Measurements from ENCODE around the gene HIGD1A. TPM values are rescaled to one million over a fixed set of nuclear protein-coding genes. Genes with fewer than 3 reads are reported as not detected.

Gene HIGD1A
- total RNA-seq, 1 donor from 2014 or later, result 90.1 TPM

DNA sequence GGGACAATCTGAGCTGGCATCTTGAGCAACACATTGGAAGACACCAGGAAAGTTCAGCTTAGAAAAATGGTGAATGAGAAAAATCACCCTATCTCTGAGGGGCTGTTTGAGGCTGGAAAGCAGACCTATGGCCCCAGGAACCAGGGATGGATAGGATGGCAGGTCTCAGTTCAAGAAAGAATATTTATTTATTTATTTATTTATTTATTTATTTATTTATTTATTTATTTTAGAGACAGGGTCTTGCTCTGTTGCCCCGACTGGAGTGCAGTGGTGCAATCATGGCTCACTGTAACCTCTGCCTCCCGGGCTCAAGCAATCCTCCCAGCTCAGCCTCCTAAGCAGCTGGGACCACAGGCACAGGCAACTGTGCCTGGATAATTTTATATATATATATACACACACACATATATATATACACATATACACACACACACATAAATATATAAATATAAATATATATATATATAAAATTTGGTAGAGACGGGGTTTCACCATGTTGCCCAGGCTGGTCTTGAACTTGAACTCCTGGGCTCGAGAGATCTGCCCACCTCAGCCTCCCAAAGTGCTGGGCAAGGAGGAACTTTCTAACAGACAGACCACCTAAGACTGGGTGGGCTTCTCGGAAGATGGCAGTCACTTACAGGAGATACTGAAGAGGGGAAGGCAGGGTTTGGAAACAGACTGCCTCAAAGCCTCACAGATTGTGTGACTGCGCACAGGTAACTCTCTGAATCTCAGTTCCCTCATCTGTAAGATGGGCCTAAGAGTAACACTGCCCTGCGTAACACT is 60.9 kb downstream of the HIGD1A start:
- no peak overlapping the region for H3K4me3 Mint-ChIP-seq
- H3K4me1 Mint-ChIP-seq (ENCODE audit: low read depth), result peaks cover 26% of the 10 kb centered on the region
- no peak overlapping the region for H3K27ac Mint-ChIP-seq
- no peaks in the 10 kb centered on the region for H3K27me3 Mint-ChIP-seq (ENCODE audit: insufficient read depth)
- intact Hi-C loops (cut with micrococcal nuclease), result loop anchor here (5.0 kb wide), 1 partner anchor 91 kb away; the partner anchor contains the start of gene ZBTB47
- H3K9me3 Mint-ChIP-seq, result no peaks in the 10 kb centered on the region
- DNase-seq (ENCODE audit: low spot score), result no peak
- no peaks in the 10 kb centered on the region for H3K36me3 Mint-ChIP-seq (ENCODE audit: low read depth)

DNA sequence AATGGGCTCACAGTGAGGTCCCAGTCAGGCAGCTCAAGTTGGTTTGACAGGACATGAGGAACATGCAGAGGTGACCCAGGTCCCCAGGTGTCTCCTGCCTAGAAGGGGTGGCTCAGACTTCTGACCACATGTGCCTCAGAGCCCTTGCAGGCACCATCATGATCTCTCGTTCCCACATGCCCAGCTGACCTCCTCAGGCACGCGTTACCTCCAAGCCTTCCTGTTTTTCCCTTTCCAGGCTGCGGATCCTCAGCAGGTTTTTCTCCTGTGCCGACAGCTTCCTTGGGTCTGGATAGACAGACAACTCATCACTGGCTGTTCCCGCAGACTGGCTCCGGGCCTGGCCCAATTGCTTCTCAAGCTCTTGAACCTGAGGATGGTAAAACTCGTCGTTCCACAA is 61.6 kb downstream of the HIGD1A start:
- intact Hi-C loops (cut with micrococcal nuclease), result loop anchor here (5.0 kb wide), 1 partner anchor 90 kb away; the partner anchor contains the start of gene ZBTB47
- H3K27ac Mint-ChIP-seq, result no peak overlapping the region
- no peak for DNase-seq (ENCODE audit: low spot score)
- H3K9me3 Mint-ChIP-seq, result no peaks in the 10 kb centered on the region
- no peak overlapping the region for H3K4me3 Mint-ChIP-seq
- peaks cover 19% of the 10 kb centered on the region for H3K4me1 Mint-ChIP-seq (ENCODE audit: low read depth)
- H3K27me3 Mint-ChIP-seq (ENCODE audit: insufficient read depth), result no peaks in the 10 kb centered on the region
- H3K36me3 Mint-ChIP-seq (ENCODE audit: low read depth), result no peaks in the 10 kb centered on the region

DNA sequence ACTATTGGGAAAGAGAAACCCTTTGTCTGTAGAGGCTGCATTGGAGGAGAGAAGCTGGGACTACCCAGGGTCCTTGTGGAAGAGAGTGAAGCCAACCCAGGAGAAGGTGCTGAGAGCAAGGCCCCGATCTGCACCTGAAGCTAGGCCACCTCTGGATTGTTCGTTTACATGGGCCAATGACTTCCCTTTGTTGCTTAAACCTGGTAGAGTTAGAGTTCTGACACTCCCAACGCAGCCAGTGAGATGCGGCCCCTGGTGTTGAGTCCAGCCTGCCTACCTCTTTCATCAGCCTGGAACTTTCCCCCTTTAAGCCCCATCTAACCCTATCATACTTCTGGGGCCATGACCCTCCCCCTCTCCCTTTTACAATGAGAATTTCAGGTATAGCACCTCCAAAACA is 62.0 kb downstream of the HIGD1A start:
- no peak for DNase-seq (ENCODE audit: low spot score)
- no peaks in the 10 kb centered on the region for H3K9me3 Mint-ChIP-seq
- H3K4me3 Mint-ChIP-seq, result no peak overlapping the region
- H3K36me3 Mint-ChIP-seq (ENCODE audit: low read depth), result no peaks in the 10 kb centered on the region
- H3K27me3 Mint-ChIP-seq (ENCODE audit: insufficient read depth), result peaks cover 2% of the 10 kb centered on the region
- intact Hi-C loops (cut with micrococcal nuclease), result loop anchor here (5.0 kb wide), 1 partner anchor 90 kb away; the partner anchor contains the start of gene ZBTB47
- H3K27ac Mint-ChIP-seq, result no peak overlapping the region
- H3K4me1 Mint-ChIP-seq (ENCODE audit: low read depth), result peaks cover 15% of the 10 kb centered on the region

DNA sequence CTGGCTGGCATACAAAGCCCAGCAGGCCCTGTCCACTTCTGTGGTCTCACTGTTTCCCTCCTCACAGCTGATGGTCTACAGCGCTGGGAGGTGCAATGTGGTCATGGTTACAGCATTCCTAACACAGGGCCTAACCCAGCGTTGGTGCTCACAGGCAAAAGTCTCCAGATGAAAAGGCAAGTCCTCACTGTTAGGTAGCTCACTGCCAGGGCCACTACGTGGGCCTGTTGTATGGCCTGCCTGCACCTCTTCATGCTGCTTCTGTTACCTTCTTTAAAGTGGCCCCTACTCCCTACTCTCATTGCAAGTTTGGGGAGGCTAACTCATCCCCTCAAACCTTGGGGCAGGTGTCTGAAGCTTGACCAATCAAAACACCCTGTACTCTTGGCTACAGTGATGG is 62.5 kb downstream of the HIGD1A start:
- Mint-ChIP-seq H3K4me1 (ENCODE audit: low read depth) (peaks cover 12% of the 10 kb centered on the region), H3K36me3 (ENCODE audit: low read depth) (no peaks in the 10 kb centered on the region), H3K4me3 (no peak overlapping the region), H3K27me3 (ENCODE audit: insufficient read depth) (peaks cover 2% of the 10 kb centered on the region), H3K9me3 (no peaks in the 10 kb centered on the region), H3K27ac (no peak overlapping the region)
- intact Hi-C loops (cut with micrococcal nuclease), result loop anchor here (5.0 kb wide), 1 partner anchor 89 kb away; the partner anchor contains the start of gene ZBTB47
- no peak for DNase-seq (ENCODE audit: low spot score)

DNA sequence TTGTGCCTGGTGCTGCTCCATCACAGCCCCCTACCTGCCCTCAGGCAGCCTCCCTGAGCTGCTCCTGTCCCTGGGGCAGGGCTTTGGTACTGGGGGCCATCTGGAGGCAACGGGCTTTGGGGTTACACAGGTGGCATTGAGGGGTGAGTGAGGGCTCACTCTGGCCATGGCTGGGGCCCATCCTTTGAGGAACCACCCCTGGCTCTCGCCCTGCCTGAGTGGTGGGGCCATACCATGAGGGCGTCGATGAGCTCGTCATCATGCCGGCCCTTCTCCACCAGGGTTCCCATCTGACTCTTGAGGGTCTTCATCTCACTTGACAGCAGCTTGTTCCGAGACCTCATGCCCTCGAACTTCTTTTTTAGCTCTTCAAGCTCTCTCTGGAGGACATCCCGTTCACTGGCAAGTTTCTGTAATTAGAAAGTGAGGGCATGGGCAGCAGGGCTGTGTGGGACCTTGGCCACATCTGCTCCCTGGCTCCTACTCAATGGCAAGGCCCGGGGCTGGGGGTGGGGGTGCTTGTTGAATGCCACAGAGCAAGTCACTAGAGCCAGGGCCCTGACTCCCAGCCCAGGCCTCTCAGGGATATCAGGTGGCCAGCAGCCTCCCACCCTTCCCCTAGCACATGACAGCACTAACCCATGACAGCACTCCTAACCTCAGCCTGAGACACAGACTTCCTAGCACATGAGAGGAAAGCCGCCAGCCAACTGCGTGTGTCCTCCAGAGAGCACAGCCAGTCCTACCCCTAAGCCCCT is 64.7 kb downstream of the HIGD1A start:
- Mint-ChIP-seq H3K27me3 (ENCODE audit: insufficient read depth) (peaks cover 2% of the 10 kb centered on the region), H3K4me1 (ENCODE audit: low read depth) (peaks cover 6% of the 10 kb centered on the region)

DNA sequence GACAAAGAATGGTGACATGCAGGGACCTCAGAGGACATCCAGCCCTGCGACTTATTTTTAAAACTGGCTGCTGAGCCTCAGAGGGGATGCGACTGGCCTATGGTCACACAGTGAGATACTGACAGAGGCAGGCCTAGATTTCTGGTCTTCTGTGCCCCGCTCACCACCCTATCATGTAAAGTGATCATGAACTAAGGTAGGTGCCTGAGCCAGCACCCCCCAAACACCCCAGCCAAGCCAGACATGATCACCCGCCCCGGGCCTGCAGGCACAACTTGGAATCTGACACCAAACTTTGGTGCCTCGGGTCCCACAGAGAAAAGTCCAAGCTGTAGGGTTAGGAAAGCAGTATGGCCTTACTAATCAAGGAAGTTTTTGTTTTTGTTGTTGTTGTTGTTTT is 67.8 kb downstream of the HIGD1A start:
- H3K27ac Mint-ChIP-seq, result no peak overlapping the region
- no peak for DNase-seq (ENCODE audit: low spot score)
- H3K4me1 Mint-ChIP-seq (ENCODE audit: low read depth), result no peaks in the 10 kb centered on the region
- no peaks in the 10 kb centered on the region for H3K36me3 Mint-ChIP-seq (ENCODE audit: low read depth)
- H3K4me3 Mint-ChIP-seq, result no peak overlapping the region
- no peaks in the 10 kb centered on the region for H3K9me3 Mint-ChIP-seq
- intact Hi-C loops (cut with micrococcal nuclease), result no loop called here
- peaks cover 5% of the 10 kb centered on the region for H3K27me3 Mint-ChIP-seq (ENCODE audit: insufficient read depth)

More for the DNA sequence above, 64.7 kb downstream of the HIGD1A start:
- no peak overlapping the region for H3K27ac Mint-ChIP-seq
- no peak overlapping the region for H3K4me3 Mint-ChIP-seq
- no peaks in the 10 kb centered on the region for H3K36me3 Mint-ChIP-seq (ENCODE audit: low read depth)
- no peaks in the 10 kb centered on the region for H3K9me3 Mint-ChIP-seq
- intact Hi-C loops (cut with micrococcal nuclease), result loop anchor here (5.0 kb wide), 1 partner anchor 87 kb away; the partner anchor contains the start of gene ZBTB47
- DNase-seq (ENCODE audit: low spot score), result no peak

DNA sequence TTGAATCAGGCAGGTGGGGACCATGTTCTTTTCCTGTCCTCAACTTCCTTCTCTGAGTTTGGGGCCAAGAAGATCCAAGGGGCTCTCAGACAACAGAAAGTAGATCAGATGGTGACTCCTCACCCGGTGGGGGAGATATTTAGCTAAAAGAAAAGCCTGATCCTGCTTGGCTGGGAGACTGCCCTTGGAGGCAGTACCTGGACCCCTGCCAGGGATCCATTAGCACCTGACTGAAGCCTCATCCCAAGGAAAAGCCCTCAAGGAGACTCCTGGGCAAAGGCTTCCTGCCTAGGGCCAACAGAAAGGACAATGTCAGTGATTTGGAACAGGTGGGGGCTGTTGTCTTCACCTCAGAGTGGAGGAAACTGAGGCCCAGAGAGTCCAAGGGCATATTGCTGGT is 68.2 kb downstream of the HIGD1A start:
- no peaks in the 10 kb centered on the region for H3K4me1 Mint-ChIP-seq (ENCODE audit: low read depth)
- no peak overlapping the region for H3K4me3 Mint-ChIP-seq
- H3K9me3 Mint-ChIP-seq, result no peaks in the 10 kb centered on the region
- no peak overlapping the region for H3K27ac Mint-ChIP-seq
- peaks cover 5% of the 10 kb centered on the region for H3K27me3 Mint-ChIP-seq (ENCODE audit: insufficient read depth)
- DNase-seq (ENCODE audit: low spot score), result no peak
- intact Hi-C loops (cut with micrococcal nuclease), result no loop called here
- no peaks in the 10 kb centered on the region for H3K36me3 Mint-ChIP-seq (ENCODE audit: low read depth)

DNA sequence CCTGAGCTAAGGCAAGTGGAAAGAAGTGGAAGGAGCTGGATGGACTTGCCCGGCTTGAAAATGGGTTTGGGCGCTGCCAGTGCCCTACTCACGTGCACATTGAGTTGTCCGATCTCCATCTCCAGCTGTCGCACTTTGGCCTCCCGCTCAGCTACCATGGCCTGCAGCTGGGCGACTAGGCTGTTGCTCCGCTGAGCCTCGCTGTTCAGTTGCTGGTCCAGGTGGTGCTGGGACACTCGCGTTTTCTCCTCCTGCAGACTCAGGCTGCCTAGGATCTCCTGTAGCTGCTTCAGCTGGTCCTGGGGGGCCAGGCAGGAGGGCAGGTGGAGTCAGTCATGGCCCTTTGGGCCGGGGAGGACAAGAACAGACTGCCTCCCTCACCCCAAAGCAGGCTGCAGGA is 68.7 kb downstream of the HIGD1A start:
- Mint-ChIP-seq H3K4me3 (no peak overlapping the region), H3K4me1 (ENCODE audit: low read depth) (no peaks in the 10 kb centered on the region), H3K27ac (no peak overlapping the region), H3K27me3 (ENCODE audit: insufficient read depth) (peaks cover 5% of the 10 kb centered on the region), H3K9me3 (no peaks in the 10 kb centered on the region), H3K36me3 (ENCODE audit: low read depth) (no peaks in the 10 kb centered on the region)
- no peak for DNase-seq (ENCODE audit: low spot score)
- intact Hi-C loops (cut with micrococcal nuclease), result no loop called here

DNA sequence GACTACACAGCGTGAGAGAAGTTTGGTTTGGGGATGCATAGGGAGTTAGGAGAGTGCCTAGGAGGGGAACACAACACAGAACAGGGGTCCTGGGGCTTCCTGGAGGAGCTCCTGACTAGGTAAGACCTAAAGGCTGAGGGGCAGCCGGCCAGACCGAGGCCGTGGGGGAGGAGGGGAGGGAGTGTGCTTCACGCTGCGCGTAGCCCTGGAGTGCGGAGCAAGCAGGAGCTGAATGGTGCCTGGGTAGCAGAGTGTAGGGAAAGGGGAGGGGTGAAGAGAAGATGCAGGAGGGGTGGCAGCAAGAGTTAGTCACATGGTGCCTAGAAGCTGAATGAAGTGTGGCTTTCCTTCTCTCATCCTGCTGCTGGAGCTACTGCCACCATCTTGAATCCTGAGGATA is 69.3 kb downstream of the HIGD1A start:
- Mint-ChIP-seq H3K27ac (no peak overlapping the region), H3K36me3 (ENCODE audit: low read depth) (no peaks in the 10 kb centered on the region), H3K4me1 (ENCODE audit: low read depth) (no peaks in the 10 kb centered on the region), H3K4me3 (no peak overlapping the region), H3K27me3 (ENCODE audit: insufficient read depth) (peaks cover 5% of the 10 kb centered on the region), H3K9me3 (no peaks in the 10 kb centered on the region)
- DNase-seq (ENCODE audit: low spot score), result no peak
- intact Hi-C loops (cut with micrococcal nuclease), result no loop called here

DNA sequence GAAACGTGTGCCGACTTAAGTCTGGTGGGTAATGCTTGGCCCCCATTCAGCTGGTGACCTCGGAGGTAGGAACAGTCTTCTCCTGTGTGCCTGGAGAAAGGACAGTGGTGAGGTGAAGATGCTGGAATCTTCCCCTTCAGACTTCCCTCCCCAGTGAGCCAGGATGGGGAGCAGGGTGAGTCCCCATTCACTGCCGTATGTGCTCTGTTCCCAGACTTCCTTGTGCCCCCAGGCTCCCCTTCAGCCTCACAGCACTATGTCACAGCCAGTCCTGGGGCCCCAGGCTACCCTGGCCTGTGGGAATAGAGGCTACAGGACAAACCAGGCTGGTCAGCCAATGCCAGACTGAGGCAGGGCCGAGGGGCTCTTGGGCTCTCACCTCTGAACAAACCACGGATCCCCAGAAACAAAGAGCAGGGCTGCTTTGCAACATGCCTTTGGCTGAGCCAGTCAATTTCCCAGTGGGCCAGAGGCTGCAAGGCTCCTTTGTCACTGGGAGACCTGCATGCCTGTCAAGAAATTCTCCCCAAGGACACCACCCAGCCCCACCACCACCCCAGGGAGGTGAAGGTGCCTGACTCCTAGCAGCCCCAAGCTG is 69.9 kb downstream of the HIGD1A start:
- H3K4me1 Mint-ChIP-seq (ENCODE audit: low read depth), result no peaks in the 10 kb centered on the region
- intact Hi-C loops (cut with micrococcal nuclease), result no loop called here
- no peaks in the 10 kb centered on the region for H3K9me3 Mint-ChIP-seq
- peaks cover 6% of the 10 kb centered on the region for H3K27me3 Mint-ChIP-seq (ENCODE audit: insufficient read depth)
- DNase-seq (ENCODE audit: low spot score), result no peak
- no peak overlapping the region for H3K4me3 Mint-ChIP-seq
- no peaks in the 10 kb centered on the region for H3K36me3 Mint-ChIP-seq (ENCODE audit: low read depth)
- no peak overlapping the region for H3K27ac Mint-ChIP-seq

DNA sequence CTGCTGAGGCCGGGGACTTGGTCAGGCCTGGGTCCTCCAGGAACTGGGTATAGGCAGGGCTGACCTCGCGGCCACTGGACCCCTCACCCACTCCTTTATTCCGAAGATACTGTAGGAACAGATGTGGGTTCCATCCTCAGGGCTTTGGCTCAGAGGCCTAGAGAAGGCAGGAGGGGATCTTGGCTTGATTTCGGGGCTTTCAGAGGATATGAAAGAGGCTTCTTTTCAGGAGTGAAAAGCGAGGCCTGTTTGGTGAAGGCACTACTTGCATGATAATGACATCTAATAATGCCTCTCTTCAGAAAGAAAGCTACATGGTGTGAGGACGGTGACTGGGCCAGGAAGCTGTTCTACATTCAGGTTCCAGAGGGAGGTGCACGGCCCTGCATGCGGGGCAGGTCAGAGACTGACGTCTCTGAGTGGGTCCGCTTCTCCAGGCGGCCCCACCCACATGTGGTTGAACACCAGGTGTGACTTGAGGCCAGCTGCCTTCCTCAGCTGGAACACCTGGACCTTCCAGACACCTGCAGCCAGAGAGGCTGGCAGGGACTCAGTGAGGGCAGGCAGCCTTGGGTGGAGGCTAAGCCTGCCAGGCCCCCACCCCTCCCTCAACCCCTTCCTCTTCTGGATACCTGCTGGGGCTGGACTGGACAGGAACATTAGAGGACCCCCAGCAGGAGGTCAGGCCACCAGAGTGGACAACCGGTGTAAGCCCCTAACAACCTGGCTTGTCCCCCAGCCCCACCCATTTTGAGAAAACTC is 70.6 kb downstream of the HIGD1A start:
- no peak overlapping the region for H3K4me3 Mint-ChIP-seq
- no peaks in the 10 kb centered on the region for H3K9me3 Mint-ChIP-seq
- H3K36me3 Mint-ChIP-seq (ENCODE audit: low read depth), result no peaks in the 10 kb centered on the region

More for the DNA sequence above, 70.6 kb downstream of the HIGD1A start:
- H3K27ac Mint-ChIP-seq, result no peak overlapping the region
- intact Hi-C loops (cut with micrococcal nuclease), result no loop called here
- H3K27me3 Mint-ChIP-seq (ENCODE audit: insufficient read depth), result peaks cover 6% of the 10 kb centered on the region
- H3K4me1 Mint-ChIP-seq (ENCODE audit: low read depth), result no peaks in the 10 kb centered on the region
- no peak for DNase-seq (ENCODE audit: low spot score)
